Measurements from ENCODE around the gene SDC4. TPM values are rescaled to one million over a fixed set of nuclear protein-coding genes. Genes with fewer than 3 reads are reported as not detected.

The SDC4 gene
- polyA plus RNA-seq, 1 donor (not counting 4 experiments of a cell fraction or from before 2014, with no cell fraction given): 114 TPM

DNA sequence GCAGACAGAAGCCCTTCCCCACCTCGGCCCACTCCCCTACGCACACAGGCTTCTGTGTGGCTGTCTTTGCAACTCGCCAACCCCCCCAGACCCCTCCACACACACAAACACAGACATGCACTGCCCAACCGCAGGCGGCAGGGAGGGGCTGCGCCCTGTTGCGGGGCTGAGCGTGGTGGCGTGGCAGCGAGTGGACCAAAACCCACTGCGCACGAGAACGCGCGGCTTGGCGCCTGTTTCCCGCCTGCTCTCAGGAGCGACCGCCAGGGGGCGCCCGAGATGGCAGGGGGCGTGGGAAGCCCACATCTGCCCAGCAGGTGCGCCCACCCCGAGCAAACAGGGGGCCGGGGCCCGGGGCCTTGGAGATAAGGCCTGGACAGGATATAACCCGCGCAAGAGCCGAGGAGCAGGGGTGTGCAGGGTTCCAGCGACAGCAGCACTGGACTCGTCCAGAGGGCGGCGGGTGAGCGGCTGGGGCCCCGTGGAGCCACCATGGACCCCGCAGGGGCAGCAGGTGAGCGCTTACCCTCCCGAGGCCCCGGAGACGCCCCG, 41.7 kb downstream of the SDC4 start, which contains the start of gene RBPJL:
Gene RBPJL, plus strand, starts transcription at position 410 of the 552 bp plus-strand sequence. Its CDS starts 83 bp downstream, at position 493.
- Histone ChIP-seq H3K36me3 (ENCODE audit: control insufficient read depth in 2 of 2, extremely low read depth in 1 of 2, insufficient read depth in 2 of 2, low read length in 2 of 2) (no peaks in the 10 kb centered on the region), H3K4me2 (ENCODE audit: control insufficient read depth, extremely low read depth, insufficient read depth, low read depth, low read length) (no peak within 1 kb of the TSS), H3K27ac (ENCODE audit: control insufficient read depth, insufficient read depth, low read length) (no peak within 1 kb of the TSS), H4K20me1 (ENCODE audit: control insufficient read depth, extremely low read depth, insufficient read depth, low read length) (no peaks in the 10 kb centered on the region), H3K4me1 (ENCODE audit: control insufficient read depth, extremely low read depth, insufficient read depth, low read length) (no peaks in the 10 kb centered on the region), H2AFZ (ENCODE audit: control insufficient read depth, low read length) (no peak within 1 kb of the TSS), H3K4me3 (ENCODE audit: control insufficient read depth in 2 of 3, extremely low read depth in 1 of 3, insufficient read depth in 2 of 3, low read depth in 1 of 3, low read length in 3 of 3) (no peak within 1 kb of the TSS), H3K9ac (ENCODE audit: control insufficient read depth, extremely low read depth, insufficient read depth, low read length) (no peak within 1 kb of the TSS), H3K27me3 (ENCODE audit: control insufficient read depth, extremely low read depth, insufficient read depth, low read length) (peaks cover 5% of the 10 kb centered on the region), H3K9me3 (ENCODE audit: control insufficient read depth, low read depth, low read length) (no peaks in the 10 kb centered on the region), H3K79me2 (ENCODE audit: control insufficient read depth, insufficient read depth, low read length) (no peaks in the 10 kb centered on the region), H3K9me1 (ENCODE audit: control insufficient read depth, extremely low read depth, insufficient read depth, low read length) (no peaks in the 10 kb centered on the region)
- DNase-seq (ENCODE audit: low read depth, low spot score) (no peak), FAIRE-seq (no peak)
- TF ChIP-seq EZH2 (IDR thresholded peaks at IDR 0.05; ENCODE audit: low read length): no peak
- TF ChIP-seq, protein P1, sequence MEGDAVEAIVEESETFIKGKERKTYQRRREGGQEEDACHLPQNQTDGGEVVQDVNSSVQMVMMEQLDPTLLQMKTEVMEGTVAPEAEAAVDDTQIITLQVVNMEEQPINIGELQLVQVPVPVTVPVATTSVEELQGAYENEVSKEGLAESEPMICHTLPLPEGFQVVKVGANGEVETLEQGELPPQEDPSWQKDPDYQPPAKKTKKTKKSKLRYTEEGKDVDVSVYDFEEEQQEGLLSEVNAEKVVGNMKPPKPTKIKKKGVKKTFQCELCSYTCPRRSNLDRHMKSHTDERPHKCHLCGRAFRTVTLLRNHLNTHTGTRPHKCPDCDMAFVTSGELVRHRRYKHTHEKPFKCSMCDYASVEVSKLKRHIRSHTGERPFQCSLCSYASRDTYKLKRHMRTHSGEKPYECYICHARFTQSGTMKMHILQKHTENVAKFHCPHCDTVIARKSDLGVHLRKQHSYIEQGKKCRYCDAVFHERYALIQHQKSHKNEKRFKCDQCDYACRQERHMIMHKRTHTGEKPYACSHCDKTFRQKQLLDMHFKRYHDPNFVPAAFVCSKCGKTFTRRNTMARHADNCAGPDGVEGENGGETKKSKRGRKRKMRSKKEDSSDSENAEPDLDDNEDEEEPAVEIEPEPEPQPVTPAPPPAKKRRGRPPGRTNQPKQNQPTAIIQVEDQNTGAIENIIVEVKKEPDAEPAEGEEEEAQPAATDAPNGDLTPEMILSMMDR (optimal IDR thresholded peaks at IDR 0.05 in 1 of 3, IDR thresholded peaks at IDR 0.05 in 1 of 3, conservative IDR thresholded peaks at IDR 0.05 in 1 of 3; ENCODE audit: extremely low read depth in 1 of 3, insufficient read depth in 2 of 3, low read length in 3 of 3): peak; percentile 44 to 65 (median 55)
- dilution Hi-C loops (cut with MboI; ENCODE audit: extremely low pct_ligation_motif_present, low sequenced_read_pairs): no loop called here

DNA sequence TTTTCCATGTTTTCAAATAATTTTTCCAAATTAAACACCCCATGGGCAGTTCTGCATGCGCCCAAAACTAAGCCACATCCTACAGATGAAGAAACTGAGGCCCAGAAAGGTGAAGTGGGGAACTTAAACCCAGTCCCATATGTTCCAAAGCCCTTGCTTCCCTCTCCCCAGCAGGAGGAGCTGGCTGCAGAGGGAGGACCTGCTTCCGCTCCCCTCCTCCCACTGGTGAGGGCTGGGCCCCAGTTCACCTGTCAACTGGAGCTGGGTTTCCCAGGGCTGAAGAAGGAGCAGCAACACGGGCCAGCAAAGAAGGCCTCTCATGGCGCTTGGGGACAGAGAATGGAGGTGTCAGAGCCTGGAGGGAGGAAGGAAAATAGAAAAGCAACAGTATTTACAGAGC, 43.0 kb downstream of the SDC4 start:
- DNase-seq (ENCODE audit: low read depth, low spot score) (no peak), FAIRE-seq (no peak)
- no peak overlapping the region for H3K4me3 ChIP-seq (ENCODE audit: control insufficient read depth in 2 of 3, extremely low read depth in 1 of 3, insufficient read depth in 2 of 3, low read depth in 1 of 3, low read length in 3 of 3)
- no peak overlapping the region for H3K27ac ChIP-seq (ENCODE audit: control insufficient read depth, insufficient read depth, low read length)
- no peak overlapping the region for H3K4me2 ChIP-seq (ENCODE audit: control insufficient read depth, extremely low read depth, insufficient read depth, low read depth, low read length)
- H3K36me3 ChIP-seq (ENCODE audit: control insufficient read depth in 2 of 2, extremely low read depth in 1 of 2, insufficient read depth in 2 of 2, low read length in 2 of 2): no peaks in the 10 kb centered on the region
- TF ChIP-seq, protein P1 (optimal IDR thresholded peaks at IDR 0.05 in 1 of 3, IDR thresholded peaks at IDR 0.05 in 1 of 3, conservative IDR thresholded peaks at IDR 0.05 in 1 of 3; ENCODE audit: extremely low read depth in 1 of 3, insufficient read depth in 2 of 3, low read length in 3 of 3): no peak
- no peak for TF ChIP-seq EZH2 (IDR thresholded peaks at IDR 0.05; ENCODE audit: low read length)
- H3K9me1 ChIP-seq (ENCODE audit: control insufficient read depth, extremely low read depth, insufficient read depth, low read length): no peaks in the 10 kb centered on the region
- peaks cover 5% of the 10 kb centered on the region for H3K27me3 ChIP-seq (ENCODE audit: control insufficient read depth, extremely low read depth, insufficient read depth, low read length)
- no peaks in the 10 kb centered on the region for H3K4me1 ChIP-seq (ENCODE audit: control insufficient read depth, extremely low read depth, insufficient read depth, low read length)
- dilution Hi-C loops (cut with MboI; ENCODE audit: extremely low pct_ligation_motif_present, low sequenced_read_pairs): no loop called here
- H2AFZ ChIP-seq (ENCODE audit: control insufficient read depth, low read length): no peak overlapping the region
- no peak overlapping the region for H3K9ac ChIP-seq (ENCODE audit: control insufficient read depth, extremely low read depth, insufficient read depth, low read length)
- H4K20me1 ChIP-seq (ENCODE audit: control insufficient read depth, extremely low read depth, insufficient read depth, low read length): no peaks in the 10 kb centered on the region
- H3K9me3 ChIP-seq (ENCODE audit: control insufficient read depth, low read depth, low read length): no peaks in the 10 kb centered on the region
- no peaks in the 10 kb centered on the region for H3K79me2 ChIP-seq (ENCODE audit: control insufficient read depth, insufficient read depth, low read length)
